Epithelial cell of proximal tubule (primary cell): ENCODE measurements around the gene ANKRD62. TPM values are rescaled to one million over a fixed set of nuclear protein-coding genes. Genes with fewer than 3 reads are reported as not detected.
"Not testable (repeated sequence)": the region's sequence is repeated elsewhere in the genome, so short reads cannot be mapped to it uniquely, and the experiment has no call there.

ENCODE experiments used
- DNase-seq: peaks from one replicate; pipeline ENCODE4 v3.0.0-alpha.2; 2011; ENCODE audit warnings: low read depth
- H3K4me3 ChIP-seq: 2 replicates; pipeline ENCODE4 v1.5.1; 2011; ENCODE audit warnings: low read depth, mild to moderate bottlenecking, low read length
- CTCF ChIP-seq: conservative IDR thresholded peaks from 2 replicates; pipeline ENCODE4 v1.5.1; 2012; ENCODE audit warnings: low read depth, mild to moderate bottlenecking, low read length
- total RNA-seq: library from RNA; depleted of rRNA; stranded (reverse); fragments of >200 nt; gene quantifications from 2 replicates; pipeline ENCODE4 v1.2.3, GENCODE V29; 2015

ANKRD62 gene
- total RNA-seq, 1 donor from 2014 or later, result not detected

DNA sequence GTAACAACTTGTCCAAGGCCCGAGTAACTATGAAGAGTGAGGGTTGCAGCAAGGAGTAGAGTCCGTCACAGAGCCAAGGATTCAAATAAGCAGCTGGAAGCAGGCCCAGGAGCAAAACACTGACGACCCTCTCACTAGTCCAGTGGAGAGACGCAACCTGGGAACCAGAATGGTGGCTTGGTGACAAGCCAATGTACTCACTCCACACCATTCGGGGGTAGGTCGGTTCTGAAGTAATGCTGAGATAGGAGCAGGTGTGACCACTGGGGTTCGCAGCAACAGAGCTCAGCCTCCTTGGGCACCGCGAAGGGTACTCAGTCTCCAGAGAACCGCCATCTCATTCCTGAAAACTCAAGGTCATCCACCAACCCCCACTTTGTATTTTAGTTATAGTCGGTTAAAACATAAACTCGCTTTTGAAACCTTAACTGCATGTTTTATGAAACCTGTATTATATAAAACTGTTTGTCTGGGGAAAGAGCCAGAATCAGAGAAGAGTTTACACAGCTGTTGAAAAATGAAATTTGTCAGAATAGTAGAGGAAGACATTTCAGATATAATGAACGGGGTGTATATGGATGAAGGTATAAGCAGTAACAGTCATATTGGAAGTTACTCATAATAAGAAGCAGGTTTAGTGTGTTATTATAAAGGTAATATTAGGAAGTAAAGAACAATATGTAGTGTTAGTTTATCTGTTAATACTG is 8.6 kb downstream of the ANKRD62 start:
- no peak for TF ChIP-seq CTCF
- H3K4me3 ChIP-seq, result no peak overlapping the region
- no peak for DNase-seq

DNA sequence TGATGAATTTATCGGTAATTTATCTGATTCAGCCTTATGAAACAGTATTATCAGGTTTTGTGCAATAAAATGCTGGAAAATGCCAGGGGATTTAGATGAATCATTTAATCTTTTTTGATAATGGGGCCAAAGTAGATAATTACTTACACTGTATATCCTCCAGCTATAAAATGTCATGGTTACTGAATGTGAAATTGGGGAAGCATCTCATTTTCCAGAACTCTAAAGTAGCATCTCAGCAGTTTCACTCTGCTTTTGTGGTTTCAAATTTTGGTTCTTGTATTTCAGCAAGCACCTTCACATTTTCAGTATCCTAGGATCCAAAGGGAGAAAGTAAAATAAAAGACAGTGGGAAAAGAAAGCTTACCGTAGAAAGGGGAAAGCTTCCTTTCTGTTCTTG is 12.8 kb downstream of the ANKRD62 start:
- no peak overlapping the region for H3K4me3 ChIP-seq
- DNase-seq, result no peak
- no peak for TF ChIP-seq CTCF

- TF ChIP-seq CTCF, result no peak
- no peak for DNase-seq
- no peak overlapping the region for H3K4me3 ChIP-seq
Observed at GRCh38 chr18:12109836-12110235, 16.2 kb downstream of the ANKRD62 start.

GRCh38 chr18:12113999-12114646 is 20.5 kb downstream of the ANKRD62 start:
- DNase-seq, result no peak
- H3K4me3 ChIP-seq, result no peak overlapping the region
- no peak for TF ChIP-seq CTCF

- no peak for DNase-seq
- H3K4me3 ChIP-seq, result no peak overlapping the region
- TF ChIP-seq CTCF, result no peak
Observed at GRCh38 chr18:12119358-12119757, 25.7 kb downstream of the ANKRD62 start.

- TF ChIP-seq CTCF, result peak; percentile 52
- no peak overlapping the region for H3K4me3 ChIP-seq
- no peak for DNase-seq
Observed at GRCh38 chr18:12121175-12122042, 27.8 kb downstream of the ANKRD62 start.

DNA sequence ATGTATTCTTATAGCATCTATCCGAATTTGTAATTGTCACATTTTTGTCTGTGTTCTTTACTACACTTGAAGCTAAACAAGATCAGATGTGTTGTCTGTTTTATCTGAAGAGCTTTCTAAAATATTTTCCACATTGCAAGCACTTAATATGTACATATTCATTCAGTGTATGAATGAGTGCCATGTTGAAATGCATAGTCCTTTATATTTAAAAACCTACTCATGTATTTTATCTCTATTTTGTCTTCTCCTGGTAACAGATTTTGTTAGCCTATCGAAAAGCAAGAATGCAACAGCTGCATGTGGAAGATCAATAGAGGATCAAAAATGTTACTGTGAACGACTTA is 28.4 kb downstream of the ANKRD62 start:
- DNase-seq, H3K4me3 ChIP-seq: not testable (repeated sequence)

DNA sequence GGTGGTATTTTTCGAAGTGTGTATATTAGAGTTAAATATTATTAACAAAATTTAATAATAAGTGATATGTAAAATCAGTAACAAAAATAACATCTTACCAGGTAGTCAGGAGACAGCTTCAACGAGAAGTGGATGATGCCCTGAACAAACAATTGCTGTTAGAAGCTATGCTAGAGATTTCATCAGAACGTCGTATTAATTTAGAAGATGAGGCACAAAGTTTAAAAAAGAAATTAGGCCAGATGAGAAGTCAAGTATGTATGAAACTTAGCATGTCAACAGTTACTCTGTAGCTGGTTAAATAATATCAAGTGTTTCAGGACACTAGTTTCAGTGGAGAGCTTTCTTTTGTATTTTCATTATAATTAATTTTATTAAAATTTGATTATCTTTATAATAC is 34.0 kb downstream of the ANKRD62 start:
- DNase-seq, H3K4me3 ChIP-seq: not testable (repeated sequence)

DNA sequence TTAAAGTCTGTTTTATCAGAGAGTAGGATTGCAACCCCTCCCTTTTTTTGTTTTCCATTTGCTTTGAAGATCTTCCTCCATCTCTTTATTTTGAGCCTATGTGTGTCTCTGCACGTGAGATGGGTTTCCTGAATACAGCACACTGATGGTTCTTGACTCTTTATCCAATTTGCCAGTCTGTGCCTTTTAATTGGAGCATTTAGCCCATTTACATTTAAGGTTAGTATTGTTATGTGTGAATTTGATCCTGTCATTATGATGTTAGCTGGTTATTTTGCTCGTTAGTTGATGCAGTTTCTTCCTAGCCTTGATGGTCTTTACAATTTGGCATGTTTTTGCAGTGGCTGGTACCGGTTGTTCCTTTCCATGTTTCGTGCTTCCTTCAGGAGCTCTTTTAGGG is 45.2 kb downstream of the ANKRD62 start:
- not testable (repeated sequence) for DNase-seq, H3K4me3 ChIP-seq

GRCh38 chr18:12140866-12141265 is 47.2 kb downstream of the ANKRD62 start:
- DNase-seq, H3K4me3 ChIP-seq: not testable (repeated sequence)

GRCh38 chr18:12141778-12142177 is 48.1 kb downstream of the ANKRD62 start:
- DNase-seq, H3K4me3 ChIP-seq: not testable (repeated sequence)
